WI38 (cell line): ENCODE results near the gene OR10A5.
"Not testable (repeated sequence)": the region's sequence is repeated elsewhere in the genome, so short reads cannot be mapped to it uniquely, and the experiment has no call there.

Source experiments
- H3K4me3 ChIP-seq: 2 replicates; pipeline ENCODE4 v1.5.1; 2011; ENCODE audit warnings: low read depth, mild to moderate bottlenecking, control low read depth, low read length
- TF ChIP-seq, protein P1 (sequence below): IDR thresholded peaks from 2 replicates; pipeline ENCODE4 v1.5.1; 2012; ENCODE audit warnings: low read depth, mild to moderate bottlenecking, control low read depth, low read length

The OR10A5 gene

DNA sequence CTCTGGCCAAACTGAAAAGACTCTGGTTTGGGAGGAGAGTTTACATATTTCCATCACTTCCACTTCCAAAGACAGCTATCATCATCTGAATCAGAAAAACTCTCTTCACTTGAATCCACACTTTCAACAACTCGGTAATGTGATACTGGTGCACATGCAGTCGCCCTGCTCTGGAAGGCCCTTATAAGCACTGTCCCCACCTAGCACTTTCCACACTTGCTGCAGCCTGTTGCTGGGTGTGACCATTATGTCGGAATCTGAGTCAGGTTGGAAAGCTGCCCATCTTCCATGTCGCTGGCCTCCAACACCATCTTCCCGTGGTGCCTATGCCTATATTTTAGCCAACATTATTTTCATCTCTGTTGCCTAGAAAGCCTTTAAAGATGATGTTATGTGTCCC is 1.1 kb upstream of the OR10A5 start:
- no peak overlapping the region for H3K4me3 ChIP-seq
- TF ChIP-seq, protein P1, sequence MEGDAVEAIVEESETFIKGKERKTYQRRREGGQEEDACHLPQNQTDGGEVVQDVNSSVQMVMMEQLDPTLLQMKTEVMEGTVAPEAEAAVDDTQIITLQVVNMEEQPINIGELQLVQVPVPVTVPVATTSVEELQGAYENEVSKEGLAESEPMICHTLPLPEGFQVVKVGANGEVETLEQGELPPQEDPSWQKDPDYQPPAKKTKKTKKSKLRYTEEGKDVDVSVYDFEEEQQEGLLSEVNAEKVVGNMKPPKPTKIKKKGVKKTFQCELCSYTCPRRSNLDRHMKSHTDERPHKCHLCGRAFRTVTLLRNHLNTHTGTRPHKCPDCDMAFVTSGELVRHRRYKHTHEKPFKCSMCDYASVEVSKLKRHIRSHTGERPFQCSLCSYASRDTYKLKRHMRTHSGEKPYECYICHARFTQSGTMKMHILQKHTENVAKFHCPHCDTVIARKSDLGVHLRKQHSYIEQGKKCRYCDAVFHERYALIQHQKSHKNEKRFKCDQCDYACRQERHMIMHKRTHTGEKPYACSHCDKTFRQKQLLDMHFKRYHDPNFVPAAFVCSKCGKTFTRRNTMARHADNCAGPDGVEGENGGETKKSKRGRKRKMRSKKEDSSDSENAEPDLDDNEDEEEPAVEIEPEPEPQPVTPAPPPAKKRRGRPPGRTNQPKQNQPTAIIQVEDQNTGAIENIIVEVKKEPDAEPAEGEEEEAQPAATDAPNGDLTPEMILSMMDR = no peak

DNA sequence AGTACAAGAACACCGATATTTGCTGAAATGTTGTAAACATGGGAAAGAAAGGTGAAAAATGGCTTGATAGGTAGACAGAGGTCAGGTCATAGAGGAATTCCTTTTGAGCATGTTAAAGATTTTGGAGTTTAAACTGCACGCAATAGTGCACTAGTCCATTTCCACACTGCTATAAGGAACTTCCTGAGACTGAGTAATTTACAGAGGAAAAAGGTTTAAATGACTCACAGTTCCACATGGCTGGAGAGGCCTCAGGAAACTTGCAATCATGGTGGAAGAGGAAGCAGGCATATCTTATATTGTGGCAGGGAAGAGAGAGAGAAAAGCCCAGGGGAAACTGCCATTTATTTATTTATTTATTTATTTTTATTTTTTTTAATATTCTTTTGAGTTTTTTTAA is 5.0 kb downstream of the OR10A5 start:
- TF ChIP-seq, protein P1 = no peak
- no peak overlapping the region for H3K4me3 ChIP-seq

DNA sequence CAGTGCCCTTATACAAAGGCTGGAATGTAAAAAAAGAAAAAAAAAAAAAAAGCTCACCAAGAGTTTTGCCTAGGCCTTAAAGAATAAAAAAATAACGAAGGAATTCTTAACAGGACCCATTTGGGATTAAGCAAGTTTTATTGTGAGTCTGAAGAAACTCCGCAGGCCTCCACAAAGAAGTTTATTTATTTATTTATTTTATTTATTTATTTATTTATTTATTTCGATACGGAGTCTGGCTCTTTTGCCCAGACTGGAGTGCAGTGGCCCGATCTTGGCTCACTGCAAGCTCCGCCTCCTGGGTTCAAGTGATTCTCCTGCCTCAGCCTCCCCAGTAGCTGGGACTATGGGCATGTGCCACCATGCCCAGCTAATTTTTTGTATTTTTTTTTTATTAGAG is 9.3 kb downstream of the OR10A5 start:
- H3K4me3 ChIP-seq = not testable (repeated sequence)

DNA sequence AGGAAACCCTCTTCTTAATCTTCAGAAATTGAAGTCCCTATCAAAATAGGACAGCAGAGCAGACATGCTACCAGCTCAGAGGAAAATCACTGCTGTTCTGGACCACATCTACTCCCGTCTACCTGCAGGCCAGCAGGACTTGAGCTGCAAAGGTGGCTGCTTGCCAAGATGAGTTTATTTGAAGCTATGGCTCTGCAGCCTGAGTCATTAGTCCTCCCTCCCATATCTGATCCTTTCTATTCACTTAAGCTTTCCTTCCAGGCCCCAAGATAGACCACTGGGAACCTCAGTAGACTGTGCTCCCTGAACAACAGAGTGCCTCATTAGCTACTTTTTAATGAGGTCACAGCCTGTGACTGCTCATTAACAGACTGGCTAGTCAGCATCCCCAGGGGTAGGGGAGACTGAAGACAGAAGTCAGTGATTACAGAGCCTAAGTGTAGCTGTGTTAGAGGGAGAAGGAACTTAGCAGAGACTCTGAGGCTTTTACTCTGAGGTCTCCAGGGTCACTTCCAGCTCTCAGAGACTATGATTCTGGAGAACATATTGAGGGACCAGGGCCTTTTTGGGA is 10.6 kb downstream of the OR10A5 start:
- TF ChIP-seq, protein P1 = no peak
- no peak overlapping the region for H3K4me3 ChIP-seq

DNA sequence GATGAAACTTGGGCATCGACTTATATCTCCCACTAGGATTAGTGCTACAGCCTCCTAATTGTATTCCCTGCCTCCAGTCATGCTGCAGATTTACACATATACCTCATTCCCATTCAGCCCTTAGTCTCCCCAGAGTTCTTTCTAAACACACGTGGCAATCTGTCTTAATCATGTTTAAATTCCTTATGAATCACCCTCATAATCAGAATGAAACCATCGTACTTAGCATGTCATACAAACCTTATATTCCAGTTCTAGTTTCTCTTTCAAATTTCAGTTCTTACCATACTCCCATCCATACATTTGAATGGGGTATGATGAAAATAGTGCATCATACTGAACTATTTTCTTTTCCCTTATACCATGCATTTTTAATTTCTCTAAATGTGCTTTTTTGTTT is 11.4 kb downstream of the OR10A5 start:
- no peak overlapping the region for H3K4me3 ChIP-seq
- TF ChIP-seq, protein P1 = no peak

DNA sequence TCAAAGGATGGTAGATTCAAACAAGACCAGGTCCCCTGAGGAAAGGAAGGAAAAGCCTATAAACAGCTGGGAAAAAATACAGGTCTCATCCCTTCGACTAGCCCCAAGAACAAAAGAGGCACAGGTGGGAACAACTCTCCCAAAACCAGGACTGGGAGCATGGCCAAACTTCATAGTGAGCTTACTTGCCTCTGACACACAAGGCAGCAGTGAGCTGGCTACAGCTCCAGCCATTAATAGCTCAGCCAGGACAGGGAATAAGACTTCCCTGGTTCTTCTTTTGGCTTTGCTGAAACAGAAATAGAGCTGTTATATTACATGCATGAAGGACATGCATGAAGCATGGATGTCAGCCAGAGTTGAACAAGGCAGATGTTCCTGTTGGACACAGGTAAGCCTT is 17.5 kb downstream of the OR10A5 start, which contains the start of gene OR10A2:
OR10A2 (plus strand) TSS at position 97 of the 400 bp plus-strand sequence. CDS start 6,698 bp downstream, outside the sequence.
- TF ChIP-seq, protein P1 = no peak
- no peak within 1 kb of the TSS for H3K4me3 ChIP-seq

DNA sequence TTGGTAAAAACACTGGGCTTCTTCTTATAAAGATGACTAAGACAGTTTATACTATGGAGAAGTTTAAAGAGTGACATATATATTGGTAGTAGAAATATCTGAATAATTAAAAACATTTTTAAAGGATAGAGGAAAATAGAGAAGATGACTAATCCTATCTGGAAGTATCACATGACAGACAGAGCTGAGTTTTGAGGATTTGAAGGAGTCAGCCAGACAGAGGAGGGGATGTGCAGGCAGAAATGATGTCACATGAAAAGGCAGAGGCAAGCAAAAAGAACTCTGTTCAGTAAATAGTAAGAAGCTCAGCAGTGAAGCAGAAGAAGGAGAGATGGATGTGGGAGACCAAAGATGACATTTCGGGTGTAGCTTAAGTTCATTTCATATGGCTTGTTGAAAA is 19.0 kb downstream of the OR10A5 start:
- H3K4me3 ChIP-seq = no peak overlapping the region
- TF ChIP-seq, protein P1 = no peak

DNA sequence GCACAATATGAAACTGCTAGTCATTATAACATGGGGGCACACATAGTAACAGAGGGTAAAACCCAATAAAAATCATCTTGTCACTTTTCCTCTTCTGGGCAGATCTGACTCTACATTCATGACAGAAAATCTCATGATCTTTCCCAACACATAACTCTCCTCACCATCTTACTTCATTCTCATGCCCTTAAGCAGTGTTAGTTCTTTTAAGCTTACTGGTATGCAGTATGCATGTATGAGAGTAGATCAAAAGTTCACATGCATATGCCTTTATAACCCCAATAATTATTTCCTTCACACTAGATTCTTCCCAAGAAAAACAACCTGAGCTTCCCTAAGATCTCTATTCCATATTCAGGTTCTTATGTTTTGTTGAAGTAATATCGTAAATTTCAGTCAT is 25.8 kb downstream of the OR10A5 start:
- TF ChIP-seq, protein P1 = no peak
- no peak overlapping the region for H3K4me3 ChIP-seq
